ENCODE results near the gene SZT2.

The SZT2 gene

GRCh38 chr1:43421396-43421795, 31.7 kb downstream of the SZT2 start:
- peaks cover 5% of the 10 kb centered on the region for H3K4me1 ChIP-seq (ENCODE audit: insufficient read depth, poor library complexity, severe bottlenecking)
- H3K27me3 ChIP-seq (ENCODE audit: insufficient read depth, poor library complexity, severe bottlenecking): no peaks in the 10 kb centered on the region
- DNase-seq (ENCODE audit: low spot score) (no peak), ATAC-seq (ENCODE audit: low read depth) (no peak)
- peak overlapping the region; percentile 87 for H3K27ac ChIP-seq (ENCODE audit: poor library complexity, severe bottlenecking)
- no peak overlapping the region for H3K4me3 ChIP-seq (ENCODE audit: severe bottlenecking)
- H3K9me3 ChIP-seq (ENCODE audit: severe bottlenecking): no peaks in the 10 kb centered on the region
- H3K36me3 ChIP-seq (ENCODE audit: low read depth): peaks cover 88% of the 10 kb centered on the region
- TF ChIP-seq CTCF (IDR thresholded peaks at IDR 0.05; ENCODE audit: poor library complexity, severe bottlenecking): no peak

- DNase-seq (ENCODE audit: low spot score): no peak
- ATAC-seq (ENCODE audit: low read depth): no peak
- H3K27ac ChIP-seq (ENCODE audit: poor library complexity, severe bottlenecking): peak overlapping the region; percentile 87
- no peaks in the 10 kb centered on the region for H3K9me3 ChIP-seq (ENCODE audit: severe bottlenecking)
- no peaks in the 10 kb centered on the region for H3K27me3 ChIP-seq (ENCODE audit: insufficient read depth, poor library complexity, severe bottlenecking)
- no peak for TF ChIP-seq CTCF (IDR thresholded peaks at IDR 0.05; ENCODE audit: poor library complexity, severe bottlenecking)
- peaks cover 5% of the 10 kb centered on the region for H3K4me1 ChIP-seq (ENCODE audit: insufficient read depth, poor library complexity, severe bottlenecking)
- H3K4me3 ChIP-seq (ENCODE audit: severe bottlenecking): no peak overlapping the region
- peaks cover 88% of the 10 kb centered on the region for H3K36me3 ChIP-seq (ENCODE audit: low read depth)
These were observed 32.5 kb downstream of the SZT2 start for GRCh38 chr1:43421976-43422750.

GRCh38 chr1:43422995-43423671, 33.4 kb downstream of the SZT2 start:
- peak; percentile 5; the same call in 2 of the 3 replicates for ATAC-seq (ENCODE audit: low read depth)
- Histone ChIP-seq H3K4me3 (ENCODE audit: severe bottlenecking) (no peak overlapping the region), H3K4me1 (ENCODE audit: insufficient read depth, poor library complexity, severe bottlenecking) (peaks cover 5% of the 10 kb centered on the region), H3K27me3 (ENCODE audit: insufficient read depth, poor library complexity, severe bottlenecking) (no peaks in the 10 kb centered on the region), H3K9me3 (ENCODE audit: severe bottlenecking) (no peaks in the 10 kb centered on the region), H3K36me3 (ENCODE audit: low read depth) (peaks cover 88% of the 10 kb centered on the region), H3K27ac (ENCODE audit: poor library complexity, severe bottlenecking) (peak overlapping the region; percentile 87)
- no peak for DNase-seq (ENCODE audit: low spot score)
- TF ChIP-seq CTCF (IDR thresholded peaks at IDR 0.05; ENCODE audit: poor library complexity, severe bottlenecking): no peak

GRCh38 chr1:43423672-43424550, 34.2 kb downstream of the SZT2 start:
- Histone ChIP-seq H3K4me3 (ENCODE audit: severe bottlenecking) (no peak overlapping the region), H3K27ac (ENCODE audit: poor library complexity, severe bottlenecking) (peak overlapping the region; percentile 87), H3K9me3 (ENCODE audit: severe bottlenecking) (no peaks in the 10 kb centered on the region), H3K27me3 (ENCODE audit: insufficient read depth, poor library complexity, severe bottlenecking) (no peaks in the 10 kb centered on the region), H3K36me3 (ENCODE audit: low read depth) (peaks cover 88% of the 10 kb centered on the region), H3K4me1 (ENCODE audit: insufficient read depth, poor library complexity, severe bottlenecking) (peaks cover 5% of the 10 kb centered on the region)
- ATAC-seq (ENCODE audit: low read depth): peak; percentile 90
- DNase-seq (ENCODE audit: low spot score): peak; percentile 91
- TF ChIP-seq CTCF (IDR thresholded peaks at IDR 0.05; ENCODE audit: poor library complexity, severe bottlenecking): no peak
